Epidermal melanocyte (primary cell): ENCODE data around the gene NPY5R.

Source experiments
- DNase-seq: peaks from one replicate; pipeline ENCODE4 v3.0.0; 2011; ENCODE audit warnings: low spot score; ENCODE audit not compliant: insufficient read length

The NPY5R gene

DNA sequence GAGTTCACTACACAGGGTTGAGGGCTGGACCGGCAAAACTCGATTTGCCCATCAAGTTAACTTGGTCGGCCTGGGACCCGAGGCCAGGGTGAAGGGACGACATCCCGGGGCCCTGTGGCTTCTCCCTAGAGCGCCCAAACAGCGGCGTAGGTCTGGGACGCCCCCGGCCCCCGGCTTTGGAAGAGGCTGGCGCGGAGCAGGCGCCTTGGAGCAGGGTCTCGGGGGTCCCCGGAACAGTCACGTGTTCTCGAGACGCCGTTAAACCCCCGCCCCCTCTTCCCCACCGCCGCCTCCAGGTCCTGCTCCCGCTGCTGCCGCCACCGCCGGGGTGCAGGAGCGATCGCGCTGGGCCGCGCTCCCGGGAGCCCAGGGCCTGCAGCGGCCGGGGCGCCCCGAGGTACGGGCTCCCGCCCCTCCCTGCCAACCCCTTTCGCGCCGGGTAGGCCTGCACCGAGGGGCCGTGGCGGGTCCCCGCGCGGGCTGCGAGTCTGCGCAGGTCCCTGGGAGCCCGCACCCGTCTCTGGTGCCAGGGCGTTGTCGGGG is at the start of gene NPY5R:
NPY5R (plus strand) TSS at position 289 of the 543 bp plus-strand sequence. CDS start 6,382 bp downstream, outside the sequence.
- DNase-seq = no peak

DNA sequence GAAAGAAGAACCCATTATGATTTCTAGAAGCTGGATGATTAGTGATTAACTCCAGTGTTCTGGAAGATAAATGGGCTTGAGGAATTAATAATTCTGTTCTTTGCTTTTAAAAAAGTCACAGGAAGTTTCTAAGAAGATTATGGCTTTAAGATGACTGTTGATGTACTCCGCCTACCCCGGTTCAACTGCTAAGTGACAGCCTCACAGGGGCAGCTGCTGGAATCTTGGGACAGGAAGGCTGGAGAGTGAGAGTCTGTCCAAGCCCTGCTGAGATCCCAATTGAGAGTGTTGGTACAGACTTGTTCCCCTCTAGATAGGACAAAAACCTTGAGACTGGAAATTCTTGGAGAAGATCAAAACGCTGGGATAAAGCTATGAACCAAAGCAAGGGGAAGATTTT is 48.6 kb upstream of the NPY5R start:
- no peak for DNase-seq

DNA sequence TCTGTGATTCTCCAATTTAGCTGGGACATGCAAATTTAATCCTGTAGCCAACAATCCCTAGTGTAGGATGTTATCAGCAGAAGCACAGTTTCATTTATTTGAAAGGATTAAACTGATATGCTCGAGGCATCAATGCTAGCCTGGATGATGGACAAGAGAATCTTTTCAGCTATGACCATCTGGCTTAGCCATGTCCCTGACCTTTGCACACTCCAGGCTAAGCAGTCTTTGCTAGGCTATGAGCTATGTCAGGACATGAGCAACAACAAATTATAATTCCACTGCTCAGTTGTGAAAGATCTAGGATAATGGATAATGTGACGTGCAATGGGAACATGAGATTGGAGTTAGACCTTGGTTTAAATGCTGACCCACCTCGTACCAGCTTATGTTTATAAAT is 43.2 kb upstream of the NPY5R start:
- no peak for DNase-seq

DNA sequence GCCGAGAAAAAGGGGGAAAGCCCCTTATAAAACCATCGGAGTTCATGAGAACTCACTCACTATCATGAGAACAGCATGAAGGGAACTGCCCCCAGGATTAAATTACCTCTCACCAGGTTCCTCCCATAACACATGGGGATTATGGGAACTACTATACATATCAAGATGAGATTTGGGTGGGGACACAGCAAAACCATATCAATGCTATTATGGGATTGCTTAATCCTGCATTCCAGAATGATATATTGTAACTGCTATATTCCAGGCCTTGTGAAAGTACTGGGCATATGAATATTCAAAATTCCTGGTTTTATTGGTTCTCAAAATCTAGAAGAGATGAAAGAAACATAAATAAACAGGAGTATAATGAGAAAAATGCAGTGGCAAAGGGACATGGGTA is 40.6 kb upstream of the NPY5R start:
- DNase-seq = no peak

DNA sequence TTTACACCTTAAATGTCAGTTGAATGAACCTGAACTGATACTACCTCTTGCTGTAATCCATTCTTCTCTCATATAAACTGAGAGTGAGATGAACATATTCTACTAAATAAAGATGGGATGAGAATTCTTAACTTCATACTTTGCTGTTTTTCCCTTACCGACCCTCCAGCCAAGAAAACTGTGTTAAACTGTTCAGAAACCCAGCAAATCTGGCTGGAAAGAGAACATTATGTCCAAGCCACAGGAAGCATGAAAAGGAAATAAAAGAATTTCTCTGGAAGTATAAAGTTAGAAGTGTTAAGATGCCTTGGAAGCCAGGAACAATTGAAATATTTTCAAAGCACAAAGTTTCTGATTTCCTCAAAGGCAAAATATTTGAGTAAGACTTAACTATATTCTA is 34.2 kb upstream of the NPY5R start:
- DNase-seq = no peak

DNA sequence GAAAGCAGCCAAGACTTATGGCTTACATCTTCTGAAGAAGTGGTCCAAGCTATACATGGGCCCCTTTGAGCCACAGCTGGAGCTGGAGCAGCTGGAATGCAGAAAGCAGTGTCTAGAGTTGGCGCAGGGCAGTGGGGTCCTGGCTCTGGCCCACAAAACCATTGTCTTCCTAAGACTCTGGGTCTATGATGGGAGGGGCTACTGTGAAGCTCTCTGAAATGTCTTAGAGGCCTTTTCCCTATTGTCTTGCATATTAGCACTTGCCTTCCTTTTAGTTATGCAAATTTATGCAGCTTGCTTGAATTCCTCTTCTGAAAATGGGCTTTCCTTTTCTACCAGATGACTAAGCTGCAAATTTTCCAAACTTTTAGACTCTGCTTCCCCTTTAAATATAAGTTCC is 26.6 kb upstream of the NPY5R start:
- DNase-seq = no peak

DNA sequence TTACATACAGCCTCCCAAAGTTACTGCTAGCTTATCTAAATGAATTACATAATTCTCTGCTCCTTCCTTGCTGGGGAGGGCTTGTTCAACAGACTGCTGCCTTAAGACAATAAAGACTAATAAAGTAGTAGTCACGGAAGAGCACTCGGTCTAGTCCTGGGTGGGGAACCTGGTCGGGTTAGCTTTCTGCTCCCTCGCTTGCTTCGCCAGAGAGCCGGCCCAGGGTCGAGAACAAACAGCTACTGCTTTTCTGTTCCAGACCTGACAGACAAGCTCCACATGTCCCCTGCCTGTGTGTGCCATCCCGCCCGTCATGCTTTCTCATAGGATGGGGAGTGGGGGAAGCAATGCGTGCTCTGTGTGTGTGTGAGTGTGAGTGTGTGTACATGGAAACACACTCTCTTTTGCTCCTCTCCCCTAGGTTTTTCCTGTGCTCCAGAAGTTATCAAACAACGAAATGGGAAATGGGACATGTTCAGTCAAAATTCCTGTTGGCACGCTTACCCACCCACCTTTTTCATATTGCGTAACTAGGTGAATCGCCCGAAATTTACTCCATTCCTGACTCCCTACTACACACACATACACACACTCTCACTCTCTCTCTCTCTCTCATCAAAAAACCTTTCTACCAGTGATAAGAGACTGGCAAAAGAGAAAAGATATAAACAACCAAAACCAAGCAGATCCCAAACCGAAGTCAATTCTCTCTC is 12.6 kb upstream of the NPY5R start:
- no peak for DNase-seq

DNA sequence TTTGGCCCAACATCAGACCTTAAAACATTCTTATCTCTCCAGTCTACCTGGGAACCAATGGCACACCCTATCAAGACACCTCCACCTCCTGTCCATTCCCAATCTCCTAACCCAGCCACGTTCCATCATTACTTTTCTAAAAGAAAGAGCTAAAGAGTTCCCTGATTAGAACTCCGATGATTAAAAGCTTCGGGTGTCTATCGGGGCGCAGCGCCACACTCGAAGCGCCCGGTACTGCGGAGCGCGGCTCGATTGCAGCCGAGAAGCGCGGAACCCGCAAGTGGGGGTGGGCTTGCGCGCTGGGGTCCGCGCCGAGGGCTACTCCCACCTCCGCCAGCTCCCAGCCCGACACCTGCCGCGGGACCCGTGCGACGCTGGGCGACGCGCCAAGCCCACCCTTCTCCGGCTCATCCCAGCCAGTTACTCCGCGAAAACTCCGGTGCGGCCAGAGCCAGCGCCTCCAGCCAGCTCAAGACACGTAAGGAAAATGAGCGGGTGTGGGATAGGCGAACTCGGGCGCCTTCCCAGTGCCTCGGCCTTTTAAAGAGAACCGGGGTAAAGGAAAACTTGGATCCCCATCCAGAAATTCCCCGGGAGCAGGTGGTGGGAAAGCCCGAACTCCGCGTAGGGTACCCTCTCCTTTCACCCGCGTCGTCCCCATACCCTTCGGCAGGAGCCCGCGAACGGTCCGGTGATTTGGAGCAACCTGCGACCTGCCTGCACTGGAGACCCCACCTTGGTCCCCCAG is 11.9 kb upstream of the NPY5R start:
- no peak for DNase-seq

DNA sequence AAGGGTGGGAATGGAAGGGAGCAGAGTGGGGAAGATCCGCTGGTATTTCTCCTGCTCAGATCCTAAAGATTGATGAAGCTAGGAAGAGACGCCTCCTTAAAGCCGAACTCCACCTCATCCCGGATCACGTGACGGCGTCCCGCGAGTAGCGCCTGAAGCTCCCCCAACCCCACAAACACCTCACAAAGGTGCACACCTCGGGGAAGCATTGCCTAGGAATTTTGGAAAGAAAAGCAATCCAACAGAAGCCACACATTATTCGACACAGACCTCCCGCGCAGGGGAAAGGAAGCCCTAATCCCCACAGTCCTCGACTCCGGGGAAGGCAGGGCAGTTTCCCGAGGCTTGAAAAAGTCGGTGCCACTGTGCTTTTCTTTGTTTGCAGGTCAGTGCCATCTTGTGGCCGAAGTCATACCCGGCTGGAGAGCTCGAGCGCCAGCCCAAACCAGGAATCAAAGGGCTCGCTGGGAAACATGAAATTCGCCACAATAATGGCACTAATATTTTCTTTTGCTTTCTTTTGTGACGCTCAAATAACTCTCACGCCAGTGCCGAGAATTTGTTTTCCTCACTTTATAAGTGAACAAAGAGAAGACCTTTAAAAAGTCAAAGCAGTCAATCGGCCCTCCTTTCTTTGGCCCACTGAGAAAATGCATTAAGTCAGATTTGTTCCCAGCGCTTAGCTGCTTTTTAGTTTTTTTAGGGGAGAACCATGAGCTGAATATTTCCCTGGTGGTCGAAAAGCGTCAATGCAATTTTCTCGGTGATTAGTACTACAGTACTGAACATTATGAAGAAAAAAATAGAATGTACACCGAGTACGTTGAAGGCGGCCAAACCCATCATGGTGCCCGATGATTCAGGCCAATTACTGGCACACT is 10.9 kb upstream of the NPY5R start, which contains the start of gene NPY1R:
NPY1R (minus strand) TSS at position 71 of the 881 bp plus-strand sequence. CDS start 6,042 bp downstream, outside the sequence.
- DNase-seq = peak; percentile 62

DNA sequence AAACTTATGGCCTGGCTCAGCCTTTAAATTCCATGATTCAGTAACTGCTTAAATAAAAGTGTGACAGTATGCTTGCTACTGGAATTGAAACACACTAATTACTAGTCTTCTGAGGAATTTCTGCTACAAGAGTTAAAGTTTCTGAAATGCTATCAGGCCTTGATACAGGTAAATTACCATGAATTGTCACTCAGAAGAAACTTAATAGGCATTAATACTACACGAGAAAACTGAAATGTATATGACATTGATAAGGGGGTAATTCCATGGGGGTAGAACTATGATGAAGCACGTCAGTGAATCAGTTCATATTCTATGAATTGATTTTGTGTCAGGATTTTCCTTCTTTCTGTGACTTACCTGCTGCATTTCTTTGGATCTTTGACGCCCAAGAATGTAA is 8.3 kb upstream of the NPY5R start:
- DNase-seq = no peak

DNA sequence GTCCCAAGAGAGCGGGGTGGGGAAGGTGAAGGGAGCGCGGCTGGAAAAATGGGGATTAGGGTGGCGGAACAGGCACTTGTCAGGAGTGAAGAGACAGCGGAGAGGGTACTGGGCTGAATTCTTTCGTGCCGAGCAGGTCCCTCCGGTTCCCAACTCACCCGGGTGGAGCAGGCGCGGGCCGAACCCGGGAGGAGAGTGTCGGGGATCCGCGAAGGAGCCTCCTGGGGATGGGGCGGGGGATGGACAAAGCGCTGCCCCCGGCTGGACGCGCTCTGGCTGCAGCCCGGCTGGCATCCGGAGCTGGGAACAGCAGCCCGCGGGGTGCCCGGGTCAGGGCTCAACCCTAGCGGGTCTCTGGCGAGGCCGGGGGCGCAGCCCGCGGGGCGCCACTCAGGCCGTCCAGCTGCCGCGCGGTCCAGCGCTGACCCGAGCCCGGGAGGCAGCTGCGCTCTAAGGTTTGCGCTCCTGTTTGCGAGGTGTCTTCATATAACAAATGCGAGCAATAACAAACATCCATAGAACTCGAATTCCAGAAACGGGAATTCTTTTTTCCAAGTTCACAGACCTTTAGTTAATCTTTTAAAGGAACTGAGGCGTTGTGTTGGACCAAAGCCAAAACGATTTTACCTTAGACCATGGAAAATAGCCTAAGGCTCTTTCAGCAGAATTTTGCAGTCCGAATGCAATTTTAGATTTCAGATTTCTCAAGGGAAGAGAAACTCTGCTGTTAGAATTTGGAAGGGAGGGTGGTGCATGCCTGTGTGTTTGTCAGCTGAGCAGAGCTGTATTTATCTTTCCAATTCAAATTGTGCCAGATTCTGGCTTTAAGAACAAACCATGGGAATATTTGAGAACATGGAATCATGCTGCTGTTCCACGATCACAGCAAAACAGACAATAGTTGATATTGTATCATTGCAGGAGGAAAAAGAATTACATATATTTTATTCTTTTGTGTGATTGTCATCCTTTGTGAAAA is 744 bp downstream of the NPY5R start:
- DNase-seq = no peak

DNA sequence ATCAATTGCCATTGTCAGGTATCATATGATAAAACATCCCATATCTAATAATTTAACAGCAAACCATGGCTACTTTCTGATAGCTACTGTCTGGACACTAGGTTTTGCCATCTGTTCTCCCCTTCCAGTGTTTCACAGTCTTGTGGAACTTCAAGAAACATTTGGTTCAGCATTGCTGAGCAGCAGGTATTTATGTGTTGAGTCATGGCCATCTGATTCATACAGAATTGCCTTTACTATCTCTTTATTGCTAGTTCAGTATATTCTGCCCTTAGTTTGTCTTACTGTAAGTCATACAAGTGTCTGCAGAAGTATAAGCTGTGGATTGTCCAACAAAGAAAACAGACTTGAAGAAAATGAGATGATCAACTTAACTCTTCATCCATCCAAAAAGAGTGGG is 7.0 kb downstream of the NPY5R start:
- DNase-seq = no peak

DNA sequence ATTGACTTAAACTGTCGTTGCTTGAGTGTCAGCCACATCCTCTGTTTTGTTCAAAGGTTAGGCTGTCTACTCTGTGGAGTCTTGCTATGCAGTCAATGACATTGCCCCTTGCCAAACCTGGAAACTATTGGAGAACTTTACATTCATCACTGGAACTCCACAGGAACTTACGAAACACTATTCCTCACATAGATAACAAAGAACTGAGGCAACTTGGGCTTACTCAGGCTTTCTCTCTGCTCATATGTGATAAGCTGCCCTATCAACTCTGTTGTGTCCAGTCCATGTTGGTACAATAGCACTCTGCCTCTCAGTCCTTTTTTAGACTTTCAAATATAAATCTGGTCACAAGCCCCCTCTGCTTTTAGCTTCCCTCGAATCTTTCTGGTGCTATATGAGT is 9.4 kb downstream of the NPY5R start:
- no peak for DNase-seq

DNA sequence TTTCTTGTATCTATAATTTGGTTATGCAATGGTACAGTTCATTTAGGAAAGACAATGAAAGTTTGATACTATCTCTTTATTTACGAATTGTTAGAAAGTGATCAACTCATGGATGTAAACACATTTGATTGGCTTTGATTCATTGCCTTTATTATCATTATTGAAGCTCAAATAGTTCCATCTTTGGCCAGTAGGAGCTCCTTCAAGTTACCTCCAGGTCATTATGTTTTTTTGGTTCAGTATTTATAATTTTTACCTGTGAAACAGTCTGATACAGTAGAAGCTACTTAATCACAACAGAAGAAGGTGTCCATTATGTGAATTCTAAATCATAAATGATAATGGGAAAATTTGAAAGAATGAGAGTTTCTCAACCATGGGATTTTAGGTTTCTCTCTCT is 12.4 kb downstream of the NPY5R start:
- no peak for DNase-seq

DNA sequence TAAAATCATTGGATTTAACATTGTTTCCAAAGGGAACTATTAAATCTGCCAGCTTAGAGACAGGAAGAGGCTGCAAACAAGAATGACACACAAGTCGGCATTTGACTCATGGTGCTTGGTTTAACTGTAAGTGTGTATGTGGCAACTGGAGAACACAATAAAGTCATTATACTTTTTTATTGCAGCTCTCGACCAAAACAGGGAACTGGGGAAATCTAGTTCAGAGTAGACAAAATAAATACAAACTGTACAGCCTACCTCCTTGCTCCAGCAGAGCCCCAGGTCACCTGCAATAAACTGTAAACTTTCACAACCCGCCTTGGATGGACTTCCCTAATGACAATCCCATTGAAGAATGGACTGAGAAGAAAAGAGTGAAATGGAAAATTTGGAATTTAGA is 24.0 kb downstream of the NPY5R start:
- no peak for DNase-seq

DNA sequence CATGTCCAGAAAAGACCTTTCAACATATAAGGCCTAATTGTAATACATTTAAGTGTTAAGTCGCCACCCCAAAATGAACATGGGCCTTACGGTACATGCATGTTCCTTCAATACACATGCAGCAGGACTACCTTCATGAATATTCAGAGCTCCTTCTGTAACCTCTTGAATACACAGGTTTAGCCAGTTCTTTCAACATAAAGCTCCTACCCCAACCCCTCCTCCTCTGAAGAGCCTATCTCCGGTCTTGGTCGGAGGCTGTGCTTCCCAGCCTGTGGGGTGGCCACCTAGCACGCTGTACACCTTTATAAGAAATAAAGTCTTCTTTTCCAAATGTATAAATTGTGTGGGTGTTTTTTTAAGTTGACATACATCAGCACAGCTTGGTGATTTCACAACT is 28.3 kb downstream of the NPY5R start:
- DNase-seq = no peak

DNA sequence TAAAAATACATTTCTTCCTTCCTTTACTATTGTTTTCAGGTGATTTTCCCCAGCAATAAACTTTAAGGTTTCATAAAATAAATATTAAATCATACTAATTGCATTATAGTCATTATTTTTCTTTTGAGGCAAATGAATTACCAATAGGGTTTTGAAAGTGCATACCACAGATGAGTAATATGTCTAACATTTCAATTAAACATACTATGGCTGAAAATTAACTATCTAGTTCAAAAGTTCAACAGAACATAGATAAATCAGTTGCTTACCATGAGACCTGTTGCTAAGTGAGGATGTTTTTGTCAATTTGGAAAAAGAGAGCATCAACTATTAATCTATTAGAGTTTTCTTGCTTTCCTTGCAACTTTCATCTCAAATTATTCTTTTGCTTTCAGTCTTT is 35.0 kb downstream of the NPY5R start:
- DNase-seq = no peak

DNA sequence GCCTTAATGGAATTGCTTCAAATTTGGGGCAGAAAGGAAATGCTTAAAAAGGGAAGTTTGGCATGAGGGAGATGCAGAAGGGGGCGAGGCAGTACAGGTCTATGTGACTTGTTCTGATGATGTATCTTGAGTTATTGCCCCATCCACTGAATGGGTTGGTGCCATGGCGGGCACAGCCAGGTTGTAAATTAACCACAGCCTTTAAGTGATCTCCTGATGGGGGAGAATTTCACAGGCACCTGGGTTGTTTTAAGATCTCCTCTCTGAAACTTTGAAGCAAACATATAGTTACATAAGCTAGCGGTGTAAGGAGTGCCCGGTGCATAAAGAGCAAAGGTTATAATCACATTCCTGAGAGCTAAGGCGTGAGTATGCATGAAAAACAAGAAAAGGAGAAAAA is 37.0 kb downstream of the NPY5R start:
- no peak for DNase-seq

DNA sequence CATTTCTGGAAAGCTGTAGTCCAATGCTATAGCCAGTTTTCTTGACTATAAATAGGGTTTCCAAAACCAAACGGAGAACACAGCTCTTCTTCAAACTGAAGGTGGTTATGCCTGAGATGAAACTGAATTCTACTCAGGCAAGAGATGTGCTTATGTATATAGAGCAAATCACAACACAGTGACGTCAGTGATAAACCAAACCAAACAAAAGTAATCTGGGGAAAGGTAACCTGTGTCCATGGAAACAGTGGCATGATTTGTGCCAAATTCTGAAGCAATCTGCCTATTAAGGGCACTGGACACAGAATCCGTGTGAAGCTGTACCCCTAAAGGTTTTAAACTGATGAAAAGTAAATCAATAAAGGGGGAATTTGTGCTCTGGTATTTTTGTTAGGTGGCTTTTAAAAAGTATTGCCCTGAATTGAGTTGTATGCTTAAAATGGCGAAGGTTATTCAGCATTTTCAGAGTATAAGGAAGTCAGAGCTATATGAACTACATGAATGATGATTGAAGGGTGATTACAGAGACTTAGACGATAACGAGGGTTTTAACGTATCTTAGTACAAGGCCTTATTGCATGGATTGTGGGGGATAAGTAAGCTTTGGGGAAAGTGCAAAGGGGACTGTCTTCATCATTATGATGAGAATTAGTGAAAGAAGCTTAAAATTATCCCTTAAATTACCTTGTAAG is 38.6 kb downstream of the NPY5R start:
- DNase-seq = no peak

DNA sequence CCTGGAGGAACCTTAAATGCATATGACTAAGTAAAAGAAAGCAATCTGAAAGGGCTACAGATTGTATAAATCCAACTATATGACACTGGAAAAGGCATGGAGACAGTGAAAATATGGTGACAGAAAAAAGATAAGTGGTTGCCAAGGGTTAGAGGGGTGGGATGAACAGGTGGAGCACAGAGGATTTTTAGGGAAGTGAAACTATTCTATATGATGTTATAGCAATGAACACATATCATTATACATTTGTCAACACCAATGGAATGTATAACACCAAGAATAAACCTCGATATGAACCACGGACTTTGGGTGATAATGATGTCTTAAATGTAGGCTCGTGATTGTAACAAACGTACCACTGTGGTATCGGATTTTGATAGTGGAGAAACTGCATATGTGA is 40.7 kb downstream of the NPY5R start:
- DNase-seq = no peak
